Activated B cell treated with CpG ODN at 0.5 μM for 24 hours (primary cell): Measurements from ENCODE around the gene ST8SIA4. TPM values are rescaled to one million over a fixed set of nuclear protein-coding genes. Genes with fewer than 3 reads are reported as not detected.

Source experiments
- ATAC-seq: fragments of 200-7000 bp; cut with Tn5 transposase; one replicate; pipeline ENCODE4 v1.10.0; 2021; ENCODE audit warnings: low read depth, mild to moderate bottlenecking, moderate library complexity
- CTCF ChIA-PET: fragments of 350-600 bp; sonication (Branson Sonifier 250); formaldehyde crosslinking; loops from one replicate; lab custom pipeline; 2021; ENCODE audit warnings: antibody characterized with exemption; lab: Charles Lee
- POLR2A ChIA-PET: fragments of 350-600 bp; sonication (Branson Sonifier 250); formaldehyde crosslinking; loops from one replicate; lab custom pipeline; 2021; ENCODE audit warnings: antibody characterized with exemption; lab: Charles Lee
- DNase-seq: peaks from one replicate; pipeline ENCODE4 v3.0.0; 2022
- H3K27ac Mint-ChIP-seq: one replicate; pipeline ENCODE4 v1.8.0; 2020; ENCODE audit warnings: mixed read lengths
- H3K27me3 Mint-ChIP-seq: one replicate; pipeline ENCODE4 v1.8.0; 2021; ENCODE audit warnings: mixed read lengths
- H3K36me3 Mint-ChIP-seq: one replicate; pipeline ENCODE4 v1.8.0; 2021; ENCODE audit warnings: low read depth, mixed read lengths
- H3K4me1 Mint-ChIP-seq: one replicate; pipeline ENCODE4 v1.8.0; 2021; ENCODE audit warnings: mixed read lengths
- H3K4me3 Mint-ChIP-seq: one replicate; pipeline ENCODE4 v1.8.0; 2020; ENCODE audit warnings: mild to moderate bottlenecking, mixed read lengths
- H3K9me3 Mint-ChIP-seq: one replicate; pipeline ENCODE4 v1.8.0; 2020; ENCODE audit warnings: mixed read lengths
- CTCF ChIP-seq: fragments of 200-600 bp; IDR thresholded peaks from one replicate; pipeline ENCODE4 v1.8.0; 2022; ENCODE audit warnings: antibody characterized with exemption, mild to moderate bottlenecking
- intact Hi-C: fragments of 100-400 bp; cut with micrococcal nuclease; formaldehyde crosslinking; loops from one replicate; pipeline ENCODE4 v1.15.1; 2024
- total RNA-seq: library from RNA; stranded (reverse); gene quantifications from 2 replicates; pipeline ENCODE4 v1.2.3, GENCODE V29; 2022

Gene ST8SIA4
- total RNA-seq, 1 donor from 2014 or later: 125 TPM

- H3K27me3 Mint-ChIP-seq: no peaks in the 10 kb centered on the region
- intact Hi-C loops: no loop called here
- ChIA-PET POLR2A (interaction anchor here (1.5 to 7.0 kb wide), 4 partner anchors 14 to 74 kb away, joined by 3 to 153 read pairs (median 7); partner anchors contain the start of gene ST8SIA4), CTCF (interaction anchor here (1.0 kb wide), 1 partner anchor 26 kb away, joined by 3 read pairs; no protein-coding TSS in a partner anchor)
- no peaks in the 10 kb centered on the region for H3K9me3 Mint-ChIP-seq
- H3K36me3 Mint-ChIP-seq: peaks cover 41% of the 10 kb centered on the region
- peak overlapping the region; percentile 83 for H3K27ac Mint-ChIP-seq
- H3K4me1 Mint-ChIP-seq: peaks cover 63% of the 10 kb centered on the region
- peak overlapping the region; percentile 33 for H3K4me3 Mint-ChIP-seq
- DNase-seq (no peak), ATAC-seq (no peak)
- TF ChIP-seq CTCF: no peak
Observed at GRCh38 chr5:100854591-100854990, 48.5 kb downstream of the ST8SIA4 start.

GRCh38 chr5:100853582-100853981, 49.5 kb downstream of the ST8SIA4 start:
- ChIA-PET POLR2A (interaction anchor here (0.7 to 7.0 kb wide), 7 partner anchors 10 to 50 kb away, joined by 3 to 153 read pairs (median 9); partner anchors contain the start of gene ST8SIA4), CTCF (interaction anchor here (1.6 kb wide), 1 partner anchor 78 kb away, joined by 4 read pairs; no protein-coding TSS in a partner anchor)
- Mint-ChIP-seq H3K27ac (peak overlapping the region; percentile 83), H3K9me3 (no peaks in the 10 kb centered on the region), H3K4me1 (peaks cover 59% of the 10 kb centered on the region), H3K27me3 (no peaks in the 10 kb centered on the region), H3K36me3 (peaks cover 46% of the 10 kb centered on the region), H3K4me3 (peak overlapping the region; percentile 55)
- no peak for DNase-seq
- no peak for ATAC-seq
- no peak for TF ChIP-seq CTCF
- intact Hi-C loops: loop anchor here (1.0 kb wide), 6 partner anchors 8 to 171 kb away; no protein-coding TSS in a partner anchor

GRCh38 chr5:100852988-100853449, 50.1 kb downstream of the ST8SIA4 start:
- ChIA-PET CTCF (interaction anchor here (1.6 kb wide), 1 partner anchor 77 kb away, joined by 4 read pairs; no protein-coding TSS in a partner anchor), POLR2A (interaction anchor here (0.7 to 3.6 kb wide), 8 partner anchors 10 to 76 kb away, joined by 3 to 57 read pairs (median 6); partner anchors contain the start of gene ST8SIA4)
- Mint-ChIP-seq H3K27ac (peak overlapping the region; percentile 83), H3K4me1 (peaks cover 55% of the 10 kb centered on the region), H3K9me3 (no peaks in the 10 kb centered on the region), H3K27me3 (no peaks in the 10 kb centered on the region), H3K36me3 (peaks cover 43% of the 10 kb centered on the region), H3K4me3 (peak overlapping the region; percentile 55)
- ATAC-seq (peak; percentile 92), DNase-seq (no peak)
- TF ChIP-seq CTCF: no peak
- intact Hi-C loops: loop anchor here (1.0 kb wide), 6 partner anchors 8 to 171 kb away; no protein-coding TSS in a partner anchor

GRCh38 chr5:100852051-100852450, 51.0 kb downstream of the ST8SIA4 start:
- CTCF ChIA-PET: interaction anchor here (1.3 to 1.7 kb wide), 3 partner anchors 9 to 76 kb away, joined by 3 to 11 read pairs (median 4); no protein-coding TSS in a partner anchor
- intact Hi-C loops: no loop called here
- H3K27ac Mint-ChIP-seq: peak overlapping the region; percentile 74
- POLR2A ChIA-PET: interaction anchor here (0.7 to 3.6 kb wide), 11 partner anchors 11 to 75 kb away, joined by 3 to 57 read pairs (median 5); partner anchors contain the start of gene ST8SIA4
- DNase-seq (no peak), ATAC-seq (no peak)
- no peak overlapping the region for H3K4me3 Mint-ChIP-seq
- no peaks in the 10 kb centered on the region for H3K27me3 Mint-ChIP-seq
- peaks cover 58% of the 10 kb centered on the region for H3K4me1 Mint-ChIP-seq
- H3K9me3 Mint-ChIP-seq: no peaks in the 10 kb centered on the region
- TF ChIP-seq CTCF: no peak
- peaks cover 46% of the 10 kb centered on the region for H3K36me3 Mint-ChIP-seq

GRCh38 chr5:100846772-100847171, 56.3 kb downstream of the ST8SIA4 start:
- no peak for TF ChIP-seq CTCF
- peaks cover 47% of the 10 kb centered on the region for H3K36me3 Mint-ChIP-seq
- ATAC-seq: no peak
- no peak overlapping the region for H3K4me3 Mint-ChIP-seq
- H3K4me1 Mint-ChIP-seq: peaks cover 49% of the 10 kb centered on the region
- intact Hi-C loops: no loop called here
- no peaks in the 10 kb centered on the region for H3K27me3 Mint-ChIP-seq
- H3K9me3 Mint-ChIP-seq: no peaks in the 10 kb centered on the region
- POLR2A ChIA-PET: interaction anchor here (1.1 kb wide), 1 partner anchor 56 kb away, joined by 4 read pairs; the partner anchor contains the start of gene ST8SIA4
- no peak for DNase-seq
- CTCF ChIA-PET: interaction anchor here (1.7 kb wide), 1 partner anchor 55 kb away, joined by 6 read pairs; the partner anchor contains the start of gene ST8SIA4
- peak overlapping the region; percentile 33 for H3K27ac Mint-ChIP-seq
